ENCODE results near the gene FUBP3.

The FUBP3 gene

DNA sequence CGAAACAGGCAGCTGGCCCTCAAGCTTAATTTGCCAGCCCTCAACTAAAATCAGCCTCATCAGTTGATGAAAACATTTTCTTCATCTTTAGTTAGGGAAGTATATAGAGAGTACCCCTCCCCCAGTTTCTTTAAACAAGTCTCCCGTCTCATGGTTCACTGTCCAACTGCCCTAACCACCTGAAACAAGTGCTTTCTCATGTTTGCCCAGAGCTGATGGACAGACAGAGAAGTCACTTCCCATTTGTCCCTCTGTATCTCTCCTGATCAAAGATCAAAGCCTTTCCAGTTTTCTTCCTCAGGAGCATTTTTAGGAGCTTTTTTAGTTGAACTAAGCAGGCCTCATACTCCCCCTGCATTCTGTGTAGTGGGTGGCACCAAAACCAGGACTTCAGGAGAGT lies 21.7 kb downstream of the FUBP3 start:
- TF ChIP-seq CTCF (IDR thresholded peaks at IDR 0.05; ENCODE audit: low read depth, low read length, missing control alignments): no peak
- Histone ChIP-seq H3K36me3 (replicated peaks) (peaks cover 21% of the 10 kb centered on the region), H3K4me3 (ENCODE audit: low read depth, low read length) (no peak overlapping the region), H3K27me3 (replicated peaks) (no peaks in the 10 kb centered on the region), H3K27ac (no peak overlapping the region)
- DNase-seq: no peak
- in situ Hi-C loops (cut with HindIII; ENCODE audit: low pct_ligation_motif_present, low sequenced_read_pairs): no loop called here

DNA sequence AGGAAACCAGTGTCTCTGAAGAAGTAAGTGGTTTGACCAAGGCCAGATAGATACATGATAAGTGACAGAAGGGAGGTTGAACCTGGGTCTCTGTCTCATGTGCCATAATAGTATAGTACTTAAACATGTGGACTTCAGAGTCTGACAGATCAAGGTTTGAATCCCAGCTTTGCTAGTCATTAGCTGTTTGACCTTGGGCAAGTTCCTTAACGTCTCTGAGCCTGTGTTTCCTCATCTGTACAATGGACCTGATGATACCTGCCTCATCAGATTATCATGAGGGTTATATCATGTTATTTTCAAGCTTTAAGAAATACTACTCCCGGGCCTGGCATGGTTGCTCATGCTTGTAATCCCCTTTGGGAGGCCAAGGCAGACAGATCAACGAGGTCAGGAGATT lies 24.9 kb downstream of the FUBP3 start:
- H3K27me3 ChIP-seq (replicated peaks): no peaks in the 10 kb centered on the region
- no peak for DNase-seq
- H3K36me3 ChIP-seq (replicated peaks): peaks cover 7% of the 10 kb centered on the region
- no peak for TF ChIP-seq CTCF (IDR thresholded peaks at IDR 0.05; ENCODE audit: low read depth, low read length, missing control alignments)
- H3K27ac ChIP-seq: no peak overlapping the region
- H3K4me3 ChIP-seq (ENCODE audit: low read depth, low read length): no peak overlapping the region
- in situ Hi-C loops (cut with HindIII; ENCODE audit: low pct_ligation_motif_present, low sequenced_read_pairs): no loop called here

- no peak overlapping the region for H3K27ac ChIP-seq
- in situ Hi-C loops (cut with HindIII; ENCODE audit: low pct_ligation_motif_present, low sequenced_read_pairs): no loop called here
- no peak overlapping the region for H3K4me3 ChIP-seq (ENCODE audit: low read depth, low read length)
- no peaks in the 10 kb centered on the region for H3K27me3 ChIP-seq (replicated peaks)
- TF ChIP-seq CTCF (IDR thresholded peaks at IDR 0.05; ENCODE audit: low read depth, low read length, missing control alignments): no peak
- peaks cover 10% of the 10 kb centered on the region for H3K36me3 ChIP-seq (replicated peaks)
- DNase-seq: peak; percentile 1
These were observed 27.7 kb downstream of the FUBP3 start for GRCh38 chr9:130606887-130607600.

- DNase-seq: peak; percentile 6
- Histone ChIP-seq H3K36me3 (replicated peaks) (peaks cover 15% of the 10 kb centered on the region), H3K27me3 (replicated peaks) (no peaks in the 10 kb centered on the region), H3K27ac (no peak overlapping the region), H3K4me3 (ENCODE audit: low read depth, low read length) (no peak overlapping the region)
- in situ Hi-C loops (cut with HindIII; ENCODE audit: low pct_ligation_motif_present, low sequenced_read_pairs): no loop called here
- no peak for TF ChIP-seq CTCF (IDR thresholded peaks at IDR 0.05; ENCODE audit: low read depth, low read length, missing control alignments)
These were observed 28.5 kb downstream of the FUBP3 start for GRCh38 chr9:130607640-130608420.

- peaks cover 19% of the 10 kb centered on the region for H3K36me3 ChIP-seq (replicated peaks)
- in situ Hi-C loops (cut with HindIII; ENCODE audit: low pct_ligation_motif_present, low sequenced_read_pairs): no loop called here
- DNase-seq: no peak
- no peak for TF ChIP-seq CTCF (IDR thresholded peaks at IDR 0.05; ENCODE audit: low read depth, low read length, missing control alignments)
- no peaks in the 10 kb centered on the region for H3K27me3 ChIP-seq (replicated peaks)
- H3K4me3 ChIP-seq (ENCODE audit: low read depth, low read length): no peak overlapping the region
- no peak overlapping the region for H3K27ac ChIP-seq
These were observed 29.3 kb downstream of the FUBP3 start for GRCh38 chr9:130608554-130609134.
